Measurements from ENCODE around the gene PRKAG3. TPM values are rescaled to one million over a fixed set of nuclear protein-coding genes. Genes with fewer than 3 reads are reported as not detected.

Gene PRKAG3
- total and polyA plus RNA-seq, 9 of the 15 experiments (the other 6 are each of a cell fraction or from before 2014, with no cell fraction given), result not detected

- TF ChIP-seq TAL1 (IDR thresholded peaks at IDR 0.05) (no peak), ADNP (tag; IDR thresholded peaks at IDR 0.05) (no peak), PREB (CRISPR knock-in tag; IDR thresholded peaks at IDR 0.05) (no peak), CCAR2 (IDR thresholded peaks at IDR 0.05; ENCODE audit: low read depth, low read length) (no peak), COPS2 (conservative IDR thresholded peaks at IDR 0.05) (no peak), CEBPB (tag; IDR thresholded peaks at IDR 0.05) (no peak), MTA2 (IDR thresholded peaks at IDR 0.05; ENCODE audit: low read depth) (no peak), NEUROD1 (IDR thresholded peaks at IDR 0.05; ENCODE audit: borderline replicate concordance, low read depth, low read length, partially characterized antibody) (no peak), MAFG (tag; conservative IDR thresholded peaks at IDR 0.05) (no peak), TAF9B (IDR thresholded peaks at IDR 0.05; ENCODE audit: partially characterized antibody) (no peak), HMBOX1 (IDR thresholded peaks at IDR 0.05) (no peak), SMARCE1 (IDR thresholded peaks at IDR 0.05) (no peak), CREB1 (IDR thresholded peaks at IDR 0.05) (no peak), CREB1 (CRISPR knock-in tag; IDR thresholded peaks at IDR 0.05) (no peak), ZNF263 (CRISPR knock-in tag; IDR thresholded peaks at IDR 0.05; ENCODE audit: borderline replicate concordance) (no peak), ZNF639 (CRISPR knock-in tag; conservative IDR thresholded peaks at IDR 0.05 in 1 of 2, IDR thresholded peaks at IDR 0.05 in 1 of 2) (no peak), DLX4 (CRISPR knock-in tag; IDR thresholded peaks at IDR 0.05) (no peak), RBFOX2 (IDR thresholded peaks at IDR 0.05; ENCODE audit: low read depth, low read length) (no peak)
- FAIRE-seq (no peak), DNase-seq (ENCODE audit: extremely low read depth in 1 of 4, low spot score in 3 of 4) (no peak), ATAC-seq (no peak)
- H3K4me1 ChIP-seq (replicated peaks in 1 of 2; ENCODE audit: control insufficient read depth in 2 of 2, insufficient read depth in 2 of 2, low read length in 2 of 2), result no peaks in the 10 kb centered on the region; a peak in 1 of 5 replicates
- H3K9me1 ChIP-seq (ENCODE audit: control insufficient read depth, insufficient read depth, low read length), result no peaks in the 10 kb centered on the region
- no TSS peak for BruUV-seq (replicated peaks)
- no peaks in the 10 kb centered on the region for H3K9me3 ChIP-seq (replicated peaks; ENCODE audit: control insufficient read depth, insufficient read depth, low read depth, low read length)
- CTCF ChIA-PET (ENCODE audit: low intra/inter-chr PET ratio), result no interaction called here
- H4K20me1 ChIP-seq (replicated peaks; ENCODE audit: control insufficient read depth, insufficient read depth, low read length), result no peaks in the 10 kb centered on the region; the same call in 1 of the 2 replicates
- no peak overlapping the region for H3K4me3 ChIP-seq
- intact Hi-C loops (cut with micrococcal nuclease) (no loop called here), in situ Hi-C loops (cut with MboI) (no loop called here)
- no peak overlapping the region for H2AFZ ChIP-seq (ENCODE audit: low read depth, low read length)
- H3K9ac ChIP-seq (ENCODE audit: insufficient read depth in 1 of 2, low read depth in 2 of 2, low read length in 2 of 2), result no peak overlapping the region
- peaks cover 8 to 48% of the 10 kb centered on the region in 2 experiments; a peak in 3 of 5 replicates for H3K27me3 ChIP-seq (ENCODE audit: control insufficient read depth in 2 of 2, insufficient read depth in 2 of 2, low read length in 2 of 2)
- POLR2A ChIA-PET, result no interaction called here
- no peak overlapping the region for H3K27ac ChIP-seq (ENCODE audit: extremely low read depth, low read depth, low read length)
- WGBS (ENCODE audit: insufficient coverage, low coverage, missing lambda C conversion rate), result 0% methylated on average over 11 of the region's 15 CpGs
- no peaks in the 10 kb centered on the region for H3K36me3 ChIP-seq (ENCODE audit: control insufficient read depth, insufficient read depth, low read length)
- no peak overlapping the region for H3K4me2 ChIP-seq (ENCODE audit: insufficient read depth, low read length)
- H3K79me2 ChIP-seq (ENCODE audit: control insufficient read depth, insufficient read depth, low read length), result no peaks in the 10 kb centered on the region
Observed at GRCh38 chr2:218820746-218821369, 10.7 kb downstream of the PRKAG3 start.

Data from K562 (cell line).